ENCODE data around the gene NISCH. TPM values are rescaled to one million over a fixed set of nuclear protein-coding genes. Genes with fewer than 3 reads are reported as not detected.

Gene NISCH
- total RNA-seq, 6 experiments from 2014 or later: 46.4 to 62.5 (median 55.8) TPM

DNA sequence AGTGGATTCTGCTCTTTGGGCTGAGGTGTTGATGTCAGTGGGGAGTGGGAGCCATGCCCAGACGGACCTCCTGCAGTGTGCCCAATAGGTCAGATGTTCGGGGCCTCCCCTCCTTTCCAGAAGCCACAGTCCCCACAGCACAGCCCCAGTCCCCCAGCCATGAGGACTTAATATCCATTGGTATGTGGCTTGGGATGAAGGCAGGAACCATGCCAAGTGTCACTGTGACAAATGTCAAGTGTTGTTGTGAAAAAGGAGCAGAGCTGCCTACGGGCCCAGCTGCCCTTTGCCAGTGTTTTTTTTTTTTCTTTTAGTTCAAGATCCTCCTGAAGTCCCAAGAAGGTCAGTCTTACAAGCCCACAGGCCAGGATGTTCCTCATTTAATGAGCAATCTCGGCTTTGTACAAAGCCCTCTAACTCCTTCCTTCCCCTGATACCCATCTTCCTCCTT is 22.7 kb upstream of the NISCH start:
- H3K4me1 Mint-ChIP-seq (ENCODE audit: low read depth): peaks cover 6% of the 10 kb centered on the region
- DNase-seq: no peak
- peaks cover 26% of the 10 kb centered on the region for H3K27me3 Mint-ChIP-seq (ENCODE audit: insufficient read depth)
- TF ChIP-seq, protein P1, sequence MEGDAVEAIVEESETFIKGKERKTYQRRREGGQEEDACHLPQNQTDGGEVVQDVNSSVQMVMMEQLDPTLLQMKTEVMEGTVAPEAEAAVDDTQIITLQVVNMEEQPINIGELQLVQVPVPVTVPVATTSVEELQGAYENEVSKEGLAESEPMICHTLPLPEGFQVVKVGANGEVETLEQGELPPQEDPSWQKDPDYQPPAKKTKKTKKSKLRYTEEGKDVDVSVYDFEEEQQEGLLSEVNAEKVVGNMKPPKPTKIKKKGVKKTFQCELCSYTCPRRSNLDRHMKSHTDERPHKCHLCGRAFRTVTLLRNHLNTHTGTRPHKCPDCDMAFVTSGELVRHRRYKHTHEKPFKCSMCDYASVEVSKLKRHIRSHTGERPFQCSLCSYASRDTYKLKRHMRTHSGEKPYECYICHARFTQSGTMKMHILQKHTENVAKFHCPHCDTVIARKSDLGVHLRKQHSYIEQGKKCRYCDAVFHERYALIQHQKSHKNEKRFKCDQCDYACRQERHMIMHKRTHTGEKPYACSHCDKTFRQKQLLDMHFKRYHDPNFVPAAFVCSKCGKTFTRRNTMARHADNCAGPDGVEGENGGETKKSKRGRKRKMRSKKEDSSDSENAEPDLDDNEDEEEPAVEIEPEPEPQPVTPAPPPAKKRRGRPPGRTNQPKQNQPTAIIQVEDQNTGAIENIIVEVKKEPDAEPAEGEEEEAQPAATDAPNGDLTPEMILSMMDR (IDR thresholded peaks at IDR 0.05): no peak
- no peak overlapping the region for H3K4me3 Mint-ChIP-seq
- no peaks in the 10 kb centered on the region for H3K36me3 Mint-ChIP-seq (ENCODE audit: low read depth)
- no peak overlapping the region for H3K27ac Mint-ChIP-seq
- H3K9me3 Mint-ChIP-seq: no peaks in the 10 kb centered on the region

DNA sequence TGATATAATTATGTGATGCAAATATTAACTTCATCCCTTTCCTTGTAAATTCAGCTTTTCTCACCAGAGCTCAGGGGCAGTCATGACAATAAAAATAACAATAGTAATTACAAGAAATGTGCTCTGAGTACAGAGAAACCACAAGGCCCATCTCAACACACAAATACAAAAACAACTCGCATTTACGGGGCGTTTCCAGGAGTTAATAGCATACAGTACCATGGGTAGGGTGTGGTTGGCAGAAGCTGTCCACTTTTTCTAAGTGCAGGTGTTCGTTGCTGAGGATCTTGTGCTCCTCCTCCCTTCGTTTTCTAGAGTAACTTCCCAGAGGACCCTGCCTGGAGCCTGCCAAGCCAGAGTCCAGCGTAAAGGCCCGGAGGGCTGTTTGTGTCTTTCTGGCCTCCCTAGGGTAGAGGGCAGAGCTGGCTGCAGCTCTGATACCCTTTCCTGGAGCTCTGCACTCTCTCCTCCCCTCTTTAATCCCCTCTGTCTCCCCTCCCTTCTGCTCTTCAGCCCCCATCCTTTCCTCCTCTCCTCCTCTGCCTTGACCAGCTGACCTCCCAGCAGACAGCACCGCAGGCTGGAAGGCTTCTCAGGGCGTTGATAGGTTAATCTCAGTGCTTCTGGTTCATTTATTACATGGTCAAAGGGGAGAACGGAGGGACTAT is 21.9 kb upstream of the NISCH start:
- no peak overlapping the region for H3K27ac Mint-ChIP-seq
- H3K4me1 Mint-ChIP-seq (ENCODE audit: low read depth): peaks cover 6% of the 10 kb centered on the region; the same call in 1 of the 2 replicates

DNA sequence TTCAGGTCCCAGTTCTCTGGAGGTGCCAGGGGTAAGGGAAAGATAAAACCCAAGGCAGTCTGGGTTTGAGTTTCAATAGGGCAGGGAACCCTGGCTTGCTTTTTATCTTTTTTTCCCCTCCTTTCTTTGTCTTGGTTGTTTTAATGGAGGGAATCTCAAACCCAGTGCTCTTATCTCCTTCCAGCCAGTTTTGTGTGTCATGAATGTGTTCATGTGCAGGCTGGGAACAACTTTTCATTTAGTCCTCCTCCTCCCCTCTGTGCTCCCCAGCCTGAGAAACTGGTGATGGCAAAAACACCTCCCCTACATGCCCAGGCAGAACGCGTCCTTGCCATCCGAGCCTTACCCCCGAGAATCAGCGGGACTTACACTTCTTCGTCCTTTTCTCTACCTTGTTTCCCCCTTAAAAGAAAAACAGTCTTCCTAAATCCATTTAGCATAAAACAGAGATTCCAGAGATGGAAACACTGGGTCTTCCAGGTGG is 21.4 kb upstream of the NISCH start:
- no peak overlapping the region for H3K4me3 Mint-ChIP-seq

More for the DNA sequence above, 21.9 kb upstream of the NISCH start:
- no peaks in the 10 kb centered on the region for H3K9me3 Mint-ChIP-seq
- TF ChIP-seq, protein P1 (IDR thresholded peaks at IDR 0.05): no peak
- no peak overlapping the region for H3K4me3 Mint-ChIP-seq
- DNase-seq: no peak
- H3K36me3 Mint-ChIP-seq (ENCODE audit: low read depth): no peaks in the 10 kb centered on the region
- peaks cover 26% of the 10 kb centered on the region for H3K27me3 Mint-ChIP-seq (ENCODE audit: insufficient read depth)

DNA sequence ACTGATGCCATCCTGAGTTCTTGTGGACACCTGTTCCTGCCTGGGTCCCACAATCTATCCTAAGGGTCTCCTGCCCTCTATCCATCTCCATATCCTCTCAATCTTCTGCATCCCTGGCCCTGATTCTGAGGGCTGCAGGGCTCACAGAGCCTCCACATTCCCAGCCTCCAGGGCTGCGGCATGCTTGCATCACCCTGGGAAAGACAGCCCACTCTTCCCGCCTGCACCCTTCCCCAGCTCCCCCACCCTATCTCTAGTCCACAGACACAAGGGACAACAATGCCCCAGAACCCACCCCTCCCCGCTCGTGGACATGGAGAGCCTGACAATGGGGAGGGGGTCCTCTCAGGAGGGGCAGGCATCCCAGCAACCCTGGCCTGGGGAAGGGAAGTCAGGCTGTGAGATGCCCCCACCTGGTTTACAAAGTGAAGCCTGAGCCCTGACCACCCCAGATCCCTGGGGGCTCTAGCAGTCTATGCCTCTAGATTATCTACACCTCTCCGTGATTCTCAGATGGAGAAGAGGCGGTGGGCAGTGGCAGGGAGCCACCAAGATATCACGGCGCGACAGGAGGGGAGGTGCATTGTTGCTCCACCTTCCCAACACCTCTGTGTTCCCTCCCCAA is 20.8 kb upstream of the NISCH start:
- no peak for DNase-seq
- Mint-ChIP-seq H3K36me3 (ENCODE audit: low read depth) (no peaks in the 10 kb centered on the region), H3K27ac (no peak overlapping the region), H3K4me1 (ENCODE audit: low read depth) (peaks cover 6% of the 10 kb centered on the region; the same call in 1 of the 2 replicates), H3K9me3 (no peaks in the 10 kb centered on the region), H3K4me3 (no peak overlapping the region), H3K27me3 (ENCODE audit: insufficient read depth) (peaks cover 34% of the 10 kb centered on the region)
- TF ChIP-seq, protein P1 (IDR thresholded peaks at IDR 0.05): no peak

More for the DNA sequence above, 21.4 kb upstream of the NISCH start:
- DNase-seq: no peak
- no peak overlapping the region for H3K27ac Mint-ChIP-seq
- TF ChIP-seq, protein P1 (IDR thresholded peaks at IDR 0.05): no peak
- peaks cover 31% of the 10 kb centered on the region for H3K27me3 Mint-ChIP-seq (ENCODE audit: insufficient read depth)
- peaks cover 6% of the 10 kb centered on the region; the same call in 1 of the 2 replicates for H3K4me1 Mint-ChIP-seq (ENCODE audit: low read depth)
- no peaks in the 10 kb centered on the region for H3K9me3 Mint-ChIP-seq
- no peaks in the 10 kb centered on the region for H3K36me3 Mint-ChIP-seq (ENCODE audit: low read depth)

DNA sequence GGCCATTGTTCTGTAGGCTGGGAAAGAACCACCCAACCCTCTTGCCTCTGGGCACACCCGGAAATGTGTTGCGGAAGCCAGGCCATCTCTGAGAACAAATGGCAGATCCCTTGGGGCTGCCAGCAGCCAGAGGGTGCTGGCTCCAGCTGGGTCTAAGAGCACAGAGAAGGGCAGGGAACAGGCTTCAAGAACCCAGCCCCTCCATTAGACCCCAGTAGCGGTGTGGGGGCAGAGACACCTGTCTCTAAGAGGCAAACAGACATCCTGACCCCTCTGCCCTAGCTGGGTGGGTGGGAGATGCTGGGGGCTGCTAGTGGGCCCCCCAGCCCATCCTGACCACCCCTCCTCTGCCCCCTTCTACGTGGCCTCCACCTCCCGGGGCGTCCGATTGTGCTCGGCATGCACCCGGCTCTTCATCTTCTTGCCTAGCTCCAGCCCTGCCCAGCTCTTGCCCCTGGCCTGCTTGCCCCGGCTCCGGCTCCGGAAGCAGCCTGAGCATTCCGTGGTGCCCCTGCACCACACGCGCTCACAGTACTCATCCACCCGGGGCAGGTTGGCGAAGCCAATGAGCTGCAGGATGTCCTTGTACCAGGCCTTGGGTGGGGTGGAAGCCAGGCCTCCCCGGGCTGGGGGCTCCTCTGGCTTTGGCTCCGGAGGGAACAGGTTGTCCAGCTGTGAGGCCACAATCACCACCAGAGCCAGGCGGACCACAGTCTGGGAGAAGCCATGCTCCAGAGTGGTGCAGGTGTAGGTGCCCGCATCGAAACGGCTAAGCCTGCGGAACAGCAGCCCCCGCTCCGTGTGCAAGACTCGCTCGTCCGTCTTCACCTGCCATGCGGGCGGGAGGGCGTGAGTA is 19.9 kb upstream of the NISCH start:
- Mint-ChIP-seq H3K4me3 (no peak overlapping the region), H3K27me3 (ENCODE audit: insufficient read depth) (peaks cover 36% of the 10 kb centered on the region), H3K27ac (no peak overlapping the region), H3K9me3 (no peaks in the 10 kb centered on the region), H3K4me1 (ENCODE audit: low read depth) (peaks cover 6% of the 10 kb centered on the region; the same call in 1 of the 2 replicates), H3K36me3 (ENCODE audit: low read depth) (no peaks in the 10 kb centered on the region)
- TF ChIP-seq, protein P1 (IDR thresholded peaks at IDR 0.05): no peak
- no peak for DNase-seq
